GM19455 (cell line): Measurements from ENCODE around the gene CYP51A1.
"Not testable (repeated sequence)": the region's sequence is repeated elsewhere in the genome, so short reads cannot be mapped to it uniquely, and the experiment has no call there.

Experiments
- ATAC-seq: cut with Tn5 transposase; IDR thresholded peaks from one replicate; pipeline ENCODE4 v1.9.1; 2021; ENCODE audit not compliant: unreplicated experiment

Gene CYP51A1

DNA sequence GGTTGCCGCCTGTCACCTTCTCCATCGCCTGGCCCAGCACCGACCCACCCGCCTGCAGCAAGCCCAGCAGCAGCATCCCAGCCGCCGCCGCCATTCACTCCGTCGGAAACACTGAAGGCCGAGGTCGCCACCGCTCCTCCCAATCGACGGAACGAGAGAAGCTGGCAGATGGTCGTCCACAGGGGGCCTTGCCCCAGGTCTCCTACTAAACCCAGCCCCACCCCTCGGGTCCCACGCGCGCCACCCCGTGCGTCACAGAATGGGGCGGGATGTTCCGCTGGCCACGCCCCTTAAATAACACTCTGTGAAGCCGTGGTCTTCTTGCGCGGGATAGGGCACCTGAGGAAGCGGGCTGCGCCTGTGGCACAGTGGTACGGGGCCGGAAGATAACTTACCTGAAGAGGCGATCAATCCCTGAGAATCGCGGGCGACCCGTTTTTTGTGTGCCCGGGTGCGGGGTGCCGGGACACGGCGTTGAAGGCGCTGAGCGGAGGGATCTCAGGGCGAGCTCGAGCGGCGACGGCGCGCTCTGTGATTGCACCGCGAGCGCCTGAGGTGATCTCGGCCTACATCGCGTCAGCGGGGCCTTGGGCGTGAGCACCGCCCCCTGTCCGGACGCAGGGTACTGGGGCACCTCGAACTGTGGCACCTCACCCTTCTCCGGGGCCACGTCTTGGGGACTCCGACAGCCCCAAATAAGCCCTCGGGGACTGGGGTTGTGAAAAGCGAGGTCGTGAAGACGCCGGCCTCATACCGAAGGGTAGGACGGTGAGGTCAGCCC lies at the start of gene CYP51A1:
Gene CYP51A1, minus strand, starts transcription at position 207 of the 781 bp plus-strand sequence. Its CDS starts 113 bp downstream, at position 94.
- peak; percentile 87 for ATAC-seq

- peak; percentile 99 for ATAC-seq
These were observed 44.9 kb upstream of the CYP51A1 start, which contains the start of gene LRRD1 for GRCh38 chr7:92178928-92179924. Gene LRRD1, minus strand, starts transcription at chr7:92179142. Its CDS starts 13,940 bp downstream, at chr7:92165202.

- no peak for ATAC-seq
These were observed 43.1 kb upstream of the CYP51A1 start for GRCh38 chr7:92177362-92177761.

DNA sequence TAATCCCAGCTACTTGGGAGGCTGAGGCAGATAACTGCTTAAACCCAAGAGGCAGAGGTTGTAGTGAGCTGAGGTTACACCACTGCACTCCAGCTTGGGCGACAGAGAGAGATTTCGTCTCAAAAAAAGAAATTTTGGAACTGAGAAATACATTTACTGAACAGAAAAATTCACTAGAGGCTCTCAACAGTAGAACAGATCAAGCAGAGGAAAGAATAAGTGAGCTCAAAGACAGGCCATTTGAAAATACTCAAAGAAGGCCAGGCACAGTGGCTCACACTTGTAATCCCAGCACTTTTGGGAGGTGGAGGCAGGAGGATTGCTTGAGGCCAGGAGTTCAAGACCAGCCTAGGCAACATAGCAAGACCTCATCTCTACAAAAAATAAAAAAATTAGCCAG lies 35.3 kb upstream of the CYP51A1 start:
- ATAC-seq = not testable (repeated sequence)

DNA sequence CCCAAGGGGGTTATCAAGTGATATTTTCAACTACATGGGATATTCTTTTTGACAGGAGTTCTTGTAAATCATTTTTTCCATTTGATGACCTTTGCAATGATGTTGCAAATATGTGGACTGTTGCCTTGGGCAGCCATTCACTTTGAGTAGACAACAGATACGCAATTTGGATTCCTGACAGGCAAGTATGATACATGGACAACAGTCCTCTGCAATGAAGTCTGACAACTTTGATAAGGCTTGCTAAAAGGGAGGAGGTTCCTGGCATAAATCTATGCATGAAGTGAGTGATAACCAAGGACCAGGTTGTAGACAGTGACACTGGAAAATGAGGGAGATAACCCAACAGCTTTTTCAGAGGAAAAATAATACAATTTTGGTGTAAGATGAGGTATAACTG lies 27.0 kb upstream of the CYP51A1 start:
- no peak for ATAC-seq

- ATAC-seq = peak; percentile 64
These were observed 24.6 kb upstream of the CYP51A1 start for GRCh38 chr7:92158660-92159575.

GRCh38 chr7:92156990-92157389 lies 22.7 kb upstream of the CYP51A1 start:
- ATAC-seq = no peak

GRCh38 chr7:92155108-92155739 lies 20.9 kb upstream of the CYP51A1 start:
- ATAC-seq = no peak

- ATAC-seq = no peak
These were observed 16.3 kb upstream of the CYP51A1 start for GRCh38 chr7:92150450-92151017.

GRCh38 chr7:92149736-92150239 lies 15.5 kb upstream of the CYP51A1 start:
- ATAC-seq = no peak

- not testable (repeated sequence) for ATAC-seq
These were observed 9.1 kb upstream of the CYP51A1 start for GRCh38 chr7:92143192-92143880.

DNA sequence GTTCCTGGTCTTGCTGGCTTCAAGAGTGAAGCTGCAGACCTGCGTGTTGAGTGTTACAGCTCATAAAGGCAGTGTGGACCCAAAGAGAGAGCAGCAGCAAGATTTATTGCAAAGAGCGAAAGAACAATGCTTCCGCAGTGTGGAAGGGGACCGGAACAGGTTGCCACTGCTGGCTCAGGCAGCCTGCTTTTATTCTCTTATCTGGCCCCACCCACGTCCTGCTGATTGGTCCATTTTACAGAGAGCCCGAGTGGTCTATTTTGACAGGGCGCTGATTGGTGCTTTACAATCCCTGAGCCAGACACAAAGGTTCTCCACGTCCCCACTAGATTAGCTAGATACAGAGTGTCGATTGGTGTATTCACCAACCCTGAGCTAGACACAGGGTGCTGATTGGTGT lies 8.5 kb upstream of the CYP51A1 start:
- ATAC-seq = not testable (repeated sequence)

DNA sequence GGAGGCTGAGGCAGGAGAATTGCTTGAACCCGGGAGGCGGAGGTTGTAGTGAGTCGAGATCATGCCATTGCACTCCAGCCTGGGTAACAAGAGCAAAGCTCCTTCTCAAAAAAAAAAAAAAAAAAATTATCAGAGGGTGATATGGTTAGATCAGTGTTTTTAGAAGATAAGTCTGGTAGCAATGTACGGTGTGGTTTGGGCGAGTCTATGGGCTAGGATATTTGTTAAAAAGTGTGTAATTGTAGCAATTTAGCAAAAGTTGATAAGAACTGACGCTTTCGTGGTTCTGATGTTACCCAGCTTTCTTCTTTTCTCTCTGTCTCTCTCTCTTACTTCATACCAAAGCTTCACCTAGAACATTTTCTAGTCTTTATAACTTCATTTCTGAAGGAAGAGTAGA lies 6.9 kb upstream of the CYP51A1 start:
- no peak for ATAC-seq

GRCh38 chr7:92137557-92137956 lies 3.3 kb upstream of the CYP51A1 start:
- ATAC-seq = no peak

DNA sequence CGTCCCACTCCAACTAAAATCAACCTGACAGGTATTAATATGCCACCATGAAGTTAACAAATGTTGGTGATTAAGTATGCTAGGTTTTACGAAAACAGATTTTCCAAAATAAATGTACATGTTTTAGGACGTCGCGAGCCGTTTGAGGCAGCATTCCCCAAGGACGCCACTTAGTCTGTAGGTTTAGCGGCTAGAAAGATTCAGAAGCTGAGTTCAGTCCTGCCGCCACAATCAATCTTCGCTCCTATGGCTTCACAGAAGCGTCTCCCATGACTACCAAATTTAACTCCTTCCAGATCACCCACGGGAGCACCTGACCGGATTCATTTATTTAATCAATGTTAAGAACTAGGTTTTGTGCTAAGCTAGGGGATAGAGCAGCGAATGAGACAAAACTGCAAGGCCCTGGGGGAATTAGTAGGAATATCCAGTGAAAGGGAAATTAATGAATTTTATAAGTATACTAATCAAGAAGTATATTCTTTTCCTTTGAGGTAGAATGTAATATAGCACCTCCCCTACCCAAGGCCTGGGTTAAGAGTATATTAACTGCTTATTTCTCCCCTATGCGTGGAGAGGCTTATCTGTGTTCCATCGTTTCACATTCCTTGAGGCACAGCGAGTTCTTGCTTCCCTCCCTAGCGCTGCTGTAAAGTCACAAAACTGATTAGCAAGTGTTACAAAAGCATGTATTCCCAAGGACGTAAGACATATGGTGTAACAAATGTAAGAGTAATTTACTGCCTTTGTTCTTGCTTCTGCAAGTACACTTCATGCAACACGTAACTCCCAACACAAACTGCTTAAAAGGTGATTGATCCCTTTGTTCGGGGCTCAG lies 994 bp upstream of the CYP51A1 start:
- ATAC-seq = no peak

- ATAC-seq = peak; percentile 35
These were observed 473 bp downstream of the CYP51A1 start for GRCh38 chr7:92133737-92134270.

- peak; percentile 21 for ATAC-seq
These were observed 1.0 kb downstream of the CYP51A1 start for GRCh38 chr7:92133133-92133736.
